Keratinocyte (primary cell): ENCODE results near the gene TMEM129. TPM values are rescaled to one million over a fixed set of nuclear protein-coding genes. Genes with fewer than 3 reads are reported as not detected.
A peak's percentile ranks its signal among the peaks of the same experiment; 100 is the strongest.

Experiments
- DNase-seq: peaks from one replicate; pipeline ENCODE4 v3.0.0-alpha.2; 2011; ENCODE audit warnings: low read depth, missing footprints, low spot score
- FAIRE-seq: peaks from 2 replicates; lab custom pipeline; 2011; peaks lifted over from hg19 to GRCh38; lab: Jason Lieb, UNC
- H2AFZ ChIP-seq: 2 replicates; pipeline ENCODE4 v1.6.0; 2012; ENCODE audit warnings: low read length, control low read depth, inconsistent platforms; ENCODE audit not compliant: control insufficient read depth
- H3K27ac ChIP-seq: 2 replicates; pipeline ENCODE4 v1.5.1; 2011; ENCODE audit warnings: low read length; ENCODE audit not compliant: control insufficient read depth, insufficient read depth
- H3K27me3 ChIP-seq: 3 replicates; pipeline ENCODE4 v1.6.0; 2011; ENCODE audit warnings: low read length; ENCODE audit not compliant: control insufficient read depth, insufficient read depth; ENCODE audit errors: extremely low read depth
- H3K36me3 ChIP-seq, 2 experiments: 2 replicates in 1 of 2; 3 replicates in 1 of 2; pipeline ENCODE4 v1.5.1; 2011; ENCODE audit warnings: low read length in 2 of 2, mild to moderate bottlenecking in 1 of 2; ENCODE audit not compliant: control insufficient read depth in 2 of 2, insufficient read depth in 2 of 2; ENCODE audit errors: extremely low read depth in 1 of 2
- H3K4me1 ChIP-seq: 3 replicates; pipeline ENCODE4 v1.5.1; 2011; ENCODE audit warnings: low read length; ENCODE audit not compliant: control insufficient read depth, insufficient read depth; ENCODE audit errors: extremely low read depth
- H3K4me2 ChIP-seq: 3 replicates; pipeline ENCODE4 v1.6.0; 2011; ENCODE audit warnings: low read depth, low read length; ENCODE audit not compliant: control insufficient read depth, insufficient read depth; ENCODE audit errors: extremely low read depth
- H3K4me3 ChIP-seq, 3 experiments: fragments of 200-600 bp in 1 of 3; sonication (generic) in 1 of 3; 2 replicates in 2 of 3; 3 replicates in 1 of 3; pipeline ENCODE4 v1.5.1; 2011 to 2016; ENCODE audit warnings: low read length in 3 of 3, mild to moderate bottlenecking in 3 of 3, control low read depth in 2 of 3, inconsistent platforms in 1 of 3, low read depth in 1 of 3, mixed read lengths in 1 of 3, mixed run types in 1 of 3, moderate library complexity in 1 of 3; ENCODE audit not compliant: control insufficient read depth in 2 of 3, insufficient read depth in 2 of 3; ENCODE audit errors: extremely low read depth in 1 of 3
- H3K79me2 ChIP-seq: 2 replicates; pipeline ENCODE4 v1.6.0; 2012; ENCODE audit warnings: low read length; ENCODE audit not compliant: control insufficient read depth, insufficient read depth
- H3K9ac ChIP-seq: 3 replicates; pipeline ENCODE4 v1.6.0; 2011; ENCODE audit warnings: low read length; ENCODE audit not compliant: control insufficient read depth, insufficient read depth; ENCODE audit errors: extremely low read depth
- H3K9me1 ChIP-seq: 3 replicates; pipeline ENCODE4 v1.6.0; 2011; ENCODE audit warnings: low read length; ENCODE audit not compliant: control insufficient read depth, insufficient read depth; ENCODE audit errors: extremely low read depth
- H3K9me3 ChIP-seq: 2 replicates; pipeline ENCODE4 v1.5.1; 2012; ENCODE audit warnings: low read depth, low read length; ENCODE audit not compliant: control insufficient read depth
- H4K20me1 ChIP-seq: 3 replicates; pipeline ENCODE4 v1.6.0; 2011; ENCODE audit warnings: low read length; ENCODE audit not compliant: control insufficient read depth, insufficient read depth; ENCODE audit errors: extremely low read depth
- EZH2 ChIP-seq: IDR thresholded peaks from one replicate; pipeline ENCODE4 v1.6.1; 2012; ENCODE audit warnings: inconsistent platforms, mild to moderate bottlenecking, low read length, moderate library complexity
- dilution Hi-C: fragments of 300-500 bp; cut with MboI; formaldehyde crosslinking; loops from one replicate; pipeline ENCODE4 v1.7.0; 2020; ENCODE audit warnings: low sequenced_read_pairs; ENCODE audit not compliant: extremely low pct_ligation_motif_present
- polyA plus RNA-seq, 5 experiments: library from polyadenylated mRNA; depleted of rRNA in 3 of 5; stranded (reverse) in 3 of 5; stranded (forward) in 1 of 5; unstranded in 1 of 5; fragments of >200 nt; gene quantifications; 1 replicate in 1 of 5; 2 replicates in 3 of 5; 3 replicates in 1 of 5; pipeline versions ENCODE4 v1.2.1 to v1.2.3, GENCODE V29; 2011 to 2012; ENCODE audit warnings: missing spikeins in 2 of 5, low read depth in 1 of 5, low replicate concordance in 1 of 5
- TF ChIP-seq, protein P1 (sequence below), 3 experiments: IDR thresholded peaks in 1 of 3; conservative IDR thresholded peaks in 1 of 3; optimal IDR thresholded peaks in 1 of 3; 2 replicates in 2 of 3; 3 replicates in 1 of 3; pipeline versions ENCODE3 to v1.5.1; 2011; ENCODE audit warnings: low read length in 3 of 3, mild to moderate bottlenecking in 3 of 3, moderate library complexity in 2 of 3, control low read depth in 1 of 3, inconsistent platforms in 1 of 3; ENCODE audit not compliant: insufficient read depth in 2 of 3; ENCODE audit errors: extremely low read depth in 1 of 3

The TMEM129 gene
- polyA plus RNA-seq, 1 donor (not counting 4 experiments of a cell fraction or from before 2014, with no cell fraction given) = 11.7 TPM

DNA sequence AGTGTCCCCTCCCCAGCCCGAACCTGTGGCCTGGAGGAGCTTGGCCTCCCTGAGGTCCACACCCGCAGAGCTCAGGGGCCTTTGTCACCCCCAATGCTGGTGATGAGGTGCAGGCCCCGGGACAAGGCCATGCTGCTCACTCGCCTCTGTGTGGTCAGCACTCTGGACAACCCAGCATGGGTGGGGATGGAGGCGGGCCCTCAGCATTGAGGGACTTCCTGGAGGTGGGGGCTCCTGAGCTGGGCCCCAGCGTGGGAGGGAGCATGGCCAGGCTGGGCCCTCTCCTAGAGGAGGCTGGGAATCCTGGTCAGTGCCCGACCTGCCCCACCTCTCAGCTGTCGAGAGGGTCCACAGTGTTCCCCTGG is 30.8 kb upstream of the TMEM129 start:
- no peaks in the 10 kb centered on the region for H3K9me1 ChIP-seq
- peak overlapping the region in 1 of 3 experiments; percentile 45 for H3K4me3 ChIP-seq
- peak overlapping the region; percentile 54 for H2AFZ ChIP-seq
- H3K4me1 ChIP-seq = peaks cover 47% of the 10 kb centered on the region
- peak overlapping the region; percentile 77 for H3K4me2 ChIP-seq
- dilution Hi-C loops = no loop called here
- no peaks in the 10 kb centered on the region for H4K20me1 ChIP-seq
- H3K9ac ChIP-seq = peak overlapping the region; percentile 68
- no peaks in the 10 kb centered on the region for H3K79me2 ChIP-seq
- no peaks in the 10 kb centered on the region for H3K27me3 ChIP-seq
- peak overlapping the region; percentile 70 for H3K27ac ChIP-seq
- no peaks in the 10 kb centered on the region for H3K36me3 ChIP-seq
- FAIRE-seq (no peak), DNase-seq (no peak)
- no peaks in the 10 kb centered on the region for H3K9me3 ChIP-seq
- TF ChIP-seq EZH2 = no peak
- TF ChIP-seq, protein P1, sequence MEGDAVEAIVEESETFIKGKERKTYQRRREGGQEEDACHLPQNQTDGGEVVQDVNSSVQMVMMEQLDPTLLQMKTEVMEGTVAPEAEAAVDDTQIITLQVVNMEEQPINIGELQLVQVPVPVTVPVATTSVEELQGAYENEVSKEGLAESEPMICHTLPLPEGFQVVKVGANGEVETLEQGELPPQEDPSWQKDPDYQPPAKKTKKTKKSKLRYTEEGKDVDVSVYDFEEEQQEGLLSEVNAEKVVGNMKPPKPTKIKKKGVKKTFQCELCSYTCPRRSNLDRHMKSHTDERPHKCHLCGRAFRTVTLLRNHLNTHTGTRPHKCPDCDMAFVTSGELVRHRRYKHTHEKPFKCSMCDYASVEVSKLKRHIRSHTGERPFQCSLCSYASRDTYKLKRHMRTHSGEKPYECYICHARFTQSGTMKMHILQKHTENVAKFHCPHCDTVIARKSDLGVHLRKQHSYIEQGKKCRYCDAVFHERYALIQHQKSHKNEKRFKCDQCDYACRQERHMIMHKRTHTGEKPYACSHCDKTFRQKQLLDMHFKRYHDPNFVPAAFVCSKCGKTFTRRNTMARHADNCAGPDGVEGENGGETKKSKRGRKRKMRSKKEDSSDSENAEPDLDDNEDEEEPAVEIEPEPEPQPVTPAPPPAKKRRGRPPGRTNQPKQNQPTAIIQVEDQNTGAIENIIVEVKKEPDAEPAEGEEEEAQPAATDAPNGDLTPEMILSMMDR (optimal IDR thresholded peaks at IDR 0.05 in 1 of 3, IDR thresholded peaks at IDR 0.05 in 1 of 3, conservative IDR thresholded peaks at IDR 0.05 in 1 of 3; ENCODE audit: extremely low read depth in 1 of 3, insufficient read depth in 2 of 3, low read length in 3 of 3) = no peak

DNA sequence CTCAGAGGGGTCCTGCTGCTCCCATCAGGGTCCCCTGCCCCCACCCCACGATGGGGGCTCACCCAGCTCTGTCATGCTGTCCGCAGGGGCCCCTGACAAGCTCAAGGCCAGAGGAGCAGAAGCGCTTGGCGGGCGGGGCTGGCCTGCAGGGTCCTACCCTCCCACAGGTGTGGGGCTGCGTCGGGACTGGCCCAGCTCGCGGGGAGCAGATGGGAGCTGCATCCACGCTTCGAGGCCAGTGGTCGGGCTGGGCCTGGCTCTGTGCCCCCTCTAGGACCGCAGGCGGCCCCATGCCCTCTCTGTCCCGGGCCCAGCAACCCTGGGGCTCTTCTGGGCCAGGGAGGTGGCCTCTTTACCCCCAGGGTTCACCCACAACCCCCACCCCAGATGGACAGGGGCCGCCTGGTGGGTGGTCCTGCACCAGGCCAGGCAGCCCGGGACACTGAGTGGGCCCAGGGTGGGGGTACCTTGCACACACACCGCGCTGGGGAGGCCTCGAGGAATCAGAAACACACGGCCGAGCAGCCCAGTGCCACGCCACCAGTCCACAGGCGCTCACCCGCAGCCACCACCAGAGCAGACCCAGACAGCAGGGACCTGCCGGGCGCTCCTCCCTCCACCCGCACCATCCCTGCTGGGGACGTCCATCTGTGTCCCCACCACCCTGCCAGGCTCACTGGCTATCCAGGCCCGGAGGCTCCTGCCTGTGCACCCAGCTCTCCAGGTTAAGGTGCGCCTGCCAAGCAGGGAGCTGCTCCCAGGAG is 30.2 kb upstream of the TMEM129 start:
- no peaks in the 10 kb centered on the region for H3K79me2 ChIP-seq
- H3K9ac ChIP-seq = peak overlapping the region; percentile 68
- H3K27ac ChIP-seq = peak overlapping the region; percentile 70
- no peak overlapping the region for H3K4me3 ChIP-seq
- H4K20me1 ChIP-seq = no peaks in the 10 kb centered on the region
- DNase-seq (no peak), FAIRE-seq (no peak)
- H3K9me1 ChIP-seq = no peaks in the 10 kb centered on the region
- no peaks in the 10 kb centered on the region for H3K27me3 ChIP-seq
- H2AFZ ChIP-seq = peak overlapping the region; percentile 43
- H3K9me3 ChIP-seq = no peaks in the 10 kb centered on the region
- TF ChIP-seq EZH2 = no peak
- TF ChIP-seq, protein P1 (optimal IDR thresholded peaks at IDR 0.05 in 1 of 3, IDR thresholded peaks at IDR 0.05 in 1 of 3, conservative IDR thresholded peaks at IDR 0.05 in 1 of 3; ENCODE audit: extremely low read depth in 1 of 3, insufficient read depth in 2 of 3, low read length in 3 of 3) = no peak
- no peaks in the 10 kb centered on the region for H3K36me3 ChIP-seq
- peak overlapping the region; percentile 77 for H3K4me2 ChIP-seq
- H3K4me1 ChIP-seq = peaks cover 47% of the 10 kb centered on the region
- dilution Hi-C loops = no loop called here
